SU-DHL-6 (cell line): ENCODE results near the gene VSTM1.

Experiments
- CTCF ChIP-seq: fragments of 200-600 bp; sonication (generic); IDR thresholded peaks from one replicate; pipeline ENCODE4 v1.5.1; 2017; ENCODE audit warnings: antibody characterized with exemption, mild to moderate bottlenecking, low read length, moderate library complexity; ENCODE audit not compliant: insufficient read depth, poor library complexity, severe bottlenecking
- EZH2phosphoT487 ChIP-seq: fragments of 200-600 bp; sonication (generic), shearing (Covaris generic); conservative IDR thresholded peaks from 2 replicates; pipeline ENCODE4 v1.6.1; 2018; ENCODE audit warnings: mild to moderate bottlenecking, antibody characterized with exemption, low read length, moderate library complexity, mixed read lengths

- no peak for TF ChIP-seq CTCF
- TF ChIP-seq EZH2phosphoT487 = no peak
These were observed 44.3 kb upstream of the VSTM1 start for GRCh38 chr19:54107876-54108490.
